ENCODE data around the gene MRPL10. TPM values are rescaled to one million over a fixed set of nuclear protein-coding genes. Genes with fewer than 3 reads are reported as not detected.

The MRPL10 gene
- total RNA-seq, 2 experiments from 2014 or later, result 70.0 to 75.2 TPM

GRCh38 chr17:47836601-47837000 lies 5.3 kb upstream of the MRPL10 start:
- no peaks in the 10 kb centered on the region for H3K36me3 Mint-ChIP-seq
- H3K4me1 Mint-ChIP-seq, result peaks cover 35% of the 10 kb centered on the region
- no peaks in the 10 kb centered on the region for H3K9me3 Mint-ChIP-seq
- H3K4me3 Mint-ChIP-seq, result no peak overlapping the region
- peaks cover 3% of the 10 kb centered on the region for H3K27me3 Mint-ChIP-seq
- no peak for DNase-seq
- H3K27ac Mint-ChIP-seq, result no peak overlapping the region

- DNase-seq, result no peak
- Mint-ChIP-seq H3K27me3 (peaks cover 3% of the 10 kb centered on the region), H3K4me3 (no peak overlapping the region), H3K4me1 (peaks cover 29% of the 10 kb centered on the region), H3K9me3 (no peaks in the 10 kb centered on the region), H3K36me3 (no peaks in the 10 kb centered on the region), H3K27ac (peak overlapping the region; percentile 11)
Measured at GRCh38 chr17:47834756-47835155, 3.4 kb upstream of the MRPL10 start.

- Mint-ChIP-seq H3K36me3 (peaks cover 10% of the 10 kb centered on the region), H3K4me3 (peak overlapping the region; percentile 96)
Measured at GRCh38 chr17:47831934-47832327, 590 bp upstream of the MRPL10 start.

GRCh38 chr17:47830396-47831002 lies 842 bp downstream of the MRPL10 start:
- H3K27me3 Mint-ChIP-seq, result peaks cover 3% of the 10 kb centered on the region
- peak overlapping the region; percentile 96 for H3K4me3 Mint-ChIP-seq
- peaks cover 24% of the 10 kb centered on the region for H3K4me1 Mint-ChIP-seq
- DNase-seq, result no peak
- no peaks in the 10 kb centered on the region for H3K9me3 Mint-ChIP-seq
- peaks cover 15% of the 10 kb centered on the region for H3K36me3 Mint-ChIP-seq
- H3K27ac Mint-ChIP-seq, result peak overlapping the region; percentile 84

More at GRCh38 chr17:47831934-47832327, 590 bp upstream of the MRPL10 start:
- no peaks in the 10 kb centered on the region for H3K9me3 Mint-ChIP-seq
- peak overlapping the region; percentile 84 for H3K27ac Mint-ChIP-seq
- no peak for DNase-seq
- H3K4me1 Mint-ChIP-seq, result peaks cover 24% of the 10 kb centered on the region
- H3K27me3 Mint-ChIP-seq, result peaks cover 3% of the 10 kb centered on the region

GRCh38 chr17:47829870-47830269 lies 1.5 kb downstream of the MRPL10 start:
- peak overlapping the region; percentile 96 for H3K4me3 Mint-ChIP-seq
- peaks cover 15% of the 10 kb centered on the region for H3K36me3 Mint-ChIP-seq
- peaks cover 3% of the 10 kb centered on the region for H3K27me3 Mint-ChIP-seq
- H3K9me3 Mint-ChIP-seq, result no peaks in the 10 kb centered on the region
- DNase-seq, result no peak
- H3K27ac Mint-ChIP-seq, result peak overlapping the region; percentile 84
- peaks cover 22% of the 10 kb centered on the region for H3K4me1 Mint-ChIP-seq

- Mint-ChIP-seq H3K36me3 (peaks cover 17% of the 10 kb centered on the region), H3K4me3 (no peak overlapping the region), H3K4me1 (peaks cover 18% of the 10 kb centered on the region), H3K27ac (no peak overlapping the region), H3K9me3 (no peaks in the 10 kb centered on the region), H3K27me3 (no peaks in the 10 kb centered on the region)
- DNase-seq, result no peak
Measured at GRCh38 chr17:47823519-47823918, 7.8 kb downstream of the MRPL10 start.

GRCh38 chr17:47822785-47823184 lies 8.6 kb downstream of the MRPL10 start:
- Mint-ChIP-seq H3K4me3 (peak overlapping the region; percentile 25), H3K36me3 (peaks cover 13% of the 10 kb centered on the region), H3K9me3 (no peaks in the 10 kb centered on the region), H3K27ac (no peak overlapping the region), H3K27me3 (no peaks in the 10 kb centered on the region), H3K4me1 (peaks cover 18% of the 10 kb centered on the region)
- DNase-seq, result no peak

GRCh38 chr17:47821424-47822391 lies 9.6 kb downstream of the MRPL10 start, which contains the start of gene OSBPL7:
Gene OSBPL7, minus strand, starts transcription at chr17:47821794. Its CDS starts 1,516 bp downstream, at chr17:47820278.
- DNase-seq, result peak; percentile 82
- Mint-ChIP-seq H3K27me3 (no peaks in the 10 kb centered on the region), H3K4me3 (peak within 1 kb of the TSS; percentile 96), H3K36me3 (peaks cover 9% of the 10 kb centered on the region), H3K27ac (peak within 1 kb of the TSS; percentile 79), H3K9me3 (no peaks in the 10 kb centered on the region), H3K4me1 (peaks cover 18% of the 10 kb centered on the region)

GRCh38 chr17:47821031-47821423 lies 10.3 kb downstream of the MRPL10 start:
- H3K4me3 Mint-ChIP-seq, result peak overlapping the region; percentile 96
- no peaks in the 10 kb centered on the region for H3K27me3 Mint-ChIP-seq
- H3K4me1 Mint-ChIP-seq, result peaks cover 18% of the 10 kb centered on the region
- H3K9me3 Mint-ChIP-seq, result no peaks in the 10 kb centered on the region
- H3K36me3 Mint-ChIP-seq, result peaks cover 5% of the 10 kb centered on the region
- DNase-seq, result no peak
- H3K27ac Mint-ChIP-seq, result peak overlapping the region; percentile 79

- Mint-ChIP-seq H3K36me3 (peaks cover 5% of the 10 kb centered on the region), H3K27me3 (no peaks in the 10 kb centered on the region), H3K9me3 (no peaks in the 10 kb centered on the region), H3K27ac (peak overlapping the region; percentile 79), H3K4me3 (peak overlapping the region; percentile 96), H3K4me1 (peaks cover 18% of the 10 kb centered on the region)
- DNase-seq, result no peak
Measured at GRCh38 chr17:47820033-47820789, 11.1 kb downstream of the MRPL10 start.

- Mint-ChIP-seq H3K36me3 (peaks cover 5% of the 10 kb centered on the region), H3K4me1 (peaks cover 18% of the 10 kb centered on the region), H3K9me3 (no peaks in the 10 kb centered on the region), H3K27me3 (no peaks in the 10 kb centered on the region), H3K27ac (no peak overlapping the region), H3K4me3 (no peak overlapping the region)
- no peak for DNase-seq
Measured at GRCh38 chr17:47819475-47819874, 11.9 kb downstream of the MRPL10 start.

- Mint-ChIP-seq H3K27ac (no peak overlapping the region), H3K4me3 (no peak overlapping the region), H3K9me3 (no peaks in the 10 kb centered on the region), H3K4me1 (peaks cover 18% of the 10 kb centered on the region), H3K36me3 (peaks cover 2% of the 10 kb centered on the region), H3K27me3 (no peaks in the 10 kb centered on the region)
- DNase-seq, result no peak
Measured at GRCh38 chr17:47818002-47818695, 13.2 kb downstream of the MRPL10 start.

GRCh38 chr17:47816947-47817346 lies 14.4 kb downstream of the MRPL10 start:
- no peak for DNase-seq
- H3K4me1 Mint-ChIP-seq, result peaks cover 11% of the 10 kb centered on the region
- H3K9me3 Mint-ChIP-seq, result no peaks in the 10 kb centered on the region
- H3K27me3 Mint-ChIP-seq, result no peaks in the 10 kb centered on the region
- no peak overlapping the region for H3K4me3 Mint-ChIP-seq
- no peak overlapping the region for H3K27ac Mint-ChIP-seq
- peaks cover 2% of the 10 kb centered on the region for H3K36me3 Mint-ChIP-seq

- H3K4me1 Mint-ChIP-seq, result peaks cover 9% of the 10 kb centered on the region
- no peaks in the 10 kb centered on the region for H3K9me3 Mint-ChIP-seq
- DNase-seq, result no peak
- H3K27ac Mint-ChIP-seq, result no peak overlapping the region
- H3K4me3 Mint-ChIP-seq, result no peak overlapping the region
- H3K27me3 Mint-ChIP-seq, result no peaks in the 10 kb centered on the region
- peaks cover 2% of the 10 kb centered on the region for H3K36me3 Mint-ChIP-seq
Measured at GRCh38 chr17:47816111-47816735, 15.1 kb downstream of the MRPL10 start.

All from activated naive CD8-positive, alpha-beta T cell treated with anti-CD3 and anti-CD28 coated beads for 36 hours (primary cell).